GM12872 (cell line): ENCODE results near the gene TMEM8B.

Experiments used
- TF ChIP-seq, protein P1 (sequence below): IDR thresholded peaks from 3 replicates; pipeline ENCODE4 v1.5.1; 2011; ENCODE audit warnings: low read depth, mild to moderate bottlenecking, low read length, moderate library complexity; ENCODE audit not compliant: insufficient read depth

Gene TMEM8B

DNA sequence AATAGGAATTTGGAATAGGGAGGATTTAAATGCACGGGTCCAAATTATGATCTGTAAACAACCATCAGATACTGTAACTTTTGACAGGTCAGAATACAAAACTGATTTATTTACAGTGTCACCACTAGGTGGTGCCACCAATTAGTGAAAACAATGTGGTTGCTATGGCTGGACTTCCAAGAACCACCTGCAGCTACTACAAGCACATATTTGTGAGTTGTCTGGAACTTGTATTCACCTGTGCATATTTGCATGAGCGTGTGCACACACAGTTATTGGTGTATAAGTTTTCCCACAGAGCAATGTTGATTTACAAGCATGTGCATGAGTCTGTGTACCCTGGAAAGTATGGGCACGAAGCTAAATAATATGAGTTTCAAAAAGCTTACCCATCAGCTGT is 74.0 kb downstream of the TMEM8B start:
- TF ChIP-seq, protein P1, sequence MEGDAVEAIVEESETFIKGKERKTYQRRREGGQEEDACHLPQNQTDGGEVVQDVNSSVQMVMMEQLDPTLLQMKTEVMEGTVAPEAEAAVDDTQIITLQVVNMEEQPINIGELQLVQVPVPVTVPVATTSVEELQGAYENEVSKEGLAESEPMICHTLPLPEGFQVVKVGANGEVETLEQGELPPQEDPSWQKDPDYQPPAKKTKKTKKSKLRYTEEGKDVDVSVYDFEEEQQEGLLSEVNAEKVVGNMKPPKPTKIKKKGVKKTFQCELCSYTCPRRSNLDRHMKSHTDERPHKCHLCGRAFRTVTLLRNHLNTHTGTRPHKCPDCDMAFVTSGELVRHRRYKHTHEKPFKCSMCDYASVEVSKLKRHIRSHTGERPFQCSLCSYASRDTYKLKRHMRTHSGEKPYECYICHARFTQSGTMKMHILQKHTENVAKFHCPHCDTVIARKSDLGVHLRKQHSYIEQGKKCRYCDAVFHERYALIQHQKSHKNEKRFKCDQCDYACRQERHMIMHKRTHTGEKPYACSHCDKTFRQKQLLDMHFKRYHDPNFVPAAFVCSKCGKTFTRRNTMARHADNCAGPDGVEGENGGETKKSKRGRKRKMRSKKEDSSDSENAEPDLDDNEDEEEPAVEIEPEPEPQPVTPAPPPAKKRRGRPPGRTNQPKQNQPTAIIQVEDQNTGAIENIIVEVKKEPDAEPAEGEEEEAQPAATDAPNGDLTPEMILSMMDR = peak; percentile 67

DNA sequence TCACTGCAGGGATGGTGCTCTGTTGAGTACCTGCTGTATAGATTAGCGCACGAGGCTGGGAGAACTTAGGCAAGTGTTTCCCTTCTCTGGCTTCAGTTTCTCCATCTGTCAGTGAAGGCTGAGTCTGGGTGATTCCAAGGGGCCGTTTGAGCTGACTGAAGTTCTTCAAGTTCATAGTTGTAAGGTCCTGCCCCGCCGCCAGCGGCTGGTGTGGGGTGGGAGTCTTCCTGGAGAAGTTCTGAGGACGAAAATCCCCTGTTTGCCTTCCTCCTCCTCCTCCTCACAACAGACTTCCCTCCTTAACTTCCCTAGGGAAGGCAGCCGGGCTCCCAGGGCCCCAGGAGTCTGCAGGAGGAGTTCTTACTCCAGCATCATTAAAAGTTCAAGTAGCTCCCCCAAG is 75.3 kb downstream of the TMEM8B start:
- TF ChIP-seq, protein P1 = no peak

DNA sequence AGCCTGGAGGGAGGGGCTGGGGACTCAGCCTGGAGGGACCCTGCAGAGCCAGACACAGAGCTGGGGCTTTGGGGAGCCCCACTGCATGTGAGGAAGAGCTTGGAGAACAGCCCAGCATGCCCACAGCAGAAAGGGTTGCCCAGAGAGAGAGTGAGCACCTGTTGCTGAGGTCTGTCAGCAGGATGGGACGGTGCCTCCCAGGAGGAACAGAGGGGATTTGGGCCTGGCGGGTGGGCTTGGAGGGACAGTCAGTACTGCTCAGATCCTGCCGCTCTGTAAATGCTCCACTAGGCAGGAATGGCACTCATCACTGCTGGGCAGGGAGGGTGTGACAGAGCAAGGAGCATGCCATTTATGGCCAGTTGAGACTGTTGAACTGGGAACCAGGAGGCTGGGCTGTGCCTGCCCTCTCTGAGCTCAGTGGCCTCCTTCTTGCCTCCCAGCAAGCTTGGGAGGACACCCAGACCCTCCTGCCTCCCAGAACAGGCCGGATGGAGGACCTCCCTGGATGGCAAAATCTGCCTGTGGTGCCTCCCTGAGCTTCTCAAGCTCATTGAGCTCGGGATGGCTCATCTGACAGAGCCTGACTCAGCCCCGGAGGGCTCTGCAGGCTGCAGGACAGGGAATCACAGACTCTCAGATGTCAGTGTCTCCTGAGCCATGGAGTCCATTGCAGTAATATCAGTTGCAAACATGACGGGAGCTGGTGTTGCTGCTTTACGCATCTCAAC is 76.2 kb downstream of the TMEM8B start:
- TF ChIP-seq, protein P1 = no peak

DNA sequence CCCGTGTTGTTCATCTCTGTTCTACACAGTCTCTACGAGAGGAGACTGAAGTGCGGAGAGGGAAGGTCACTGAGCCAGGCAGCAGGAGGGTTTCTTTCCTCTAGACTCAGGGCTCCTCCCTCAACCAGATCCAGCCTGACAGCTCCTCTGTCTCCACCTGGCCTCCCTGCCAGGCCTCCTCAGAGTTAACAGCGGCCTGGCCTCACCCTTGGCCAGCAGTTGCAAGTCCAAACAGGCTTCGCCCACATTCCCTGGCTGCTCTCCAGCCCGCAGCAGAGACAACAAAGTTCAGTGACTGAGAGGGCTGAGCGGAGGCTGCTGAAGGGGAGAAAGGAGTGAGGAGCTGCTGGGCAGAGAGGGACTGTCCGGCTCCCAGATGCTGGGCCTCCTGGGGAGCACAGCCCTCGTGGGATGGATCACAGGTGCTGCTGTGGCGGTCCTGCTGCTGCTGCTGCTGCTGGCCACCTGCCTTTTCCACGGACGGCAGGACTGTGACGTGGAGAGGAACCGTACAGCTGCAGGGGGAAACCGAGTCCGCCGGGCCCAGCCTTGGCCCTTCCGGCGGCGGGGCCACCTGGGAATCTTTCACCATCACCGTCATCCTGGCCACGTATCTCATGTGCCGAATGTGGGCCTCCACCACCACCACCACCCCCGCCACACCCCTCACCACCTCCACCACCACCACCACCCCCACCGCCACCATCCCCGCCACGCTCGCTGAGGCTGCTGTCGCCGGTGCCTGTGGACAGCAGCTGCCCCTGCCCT is 77.1 kb downstream of the TMEM8B start, which contains the start of gene HRCT1:
TSS of gene HRCT1 (plus strand) at position 291 of the 768 bp plus-strand sequence. CDS start at position 377, 86 bp downstream.
- TF ChIP-seq, protein P1 = no peak

DNA sequence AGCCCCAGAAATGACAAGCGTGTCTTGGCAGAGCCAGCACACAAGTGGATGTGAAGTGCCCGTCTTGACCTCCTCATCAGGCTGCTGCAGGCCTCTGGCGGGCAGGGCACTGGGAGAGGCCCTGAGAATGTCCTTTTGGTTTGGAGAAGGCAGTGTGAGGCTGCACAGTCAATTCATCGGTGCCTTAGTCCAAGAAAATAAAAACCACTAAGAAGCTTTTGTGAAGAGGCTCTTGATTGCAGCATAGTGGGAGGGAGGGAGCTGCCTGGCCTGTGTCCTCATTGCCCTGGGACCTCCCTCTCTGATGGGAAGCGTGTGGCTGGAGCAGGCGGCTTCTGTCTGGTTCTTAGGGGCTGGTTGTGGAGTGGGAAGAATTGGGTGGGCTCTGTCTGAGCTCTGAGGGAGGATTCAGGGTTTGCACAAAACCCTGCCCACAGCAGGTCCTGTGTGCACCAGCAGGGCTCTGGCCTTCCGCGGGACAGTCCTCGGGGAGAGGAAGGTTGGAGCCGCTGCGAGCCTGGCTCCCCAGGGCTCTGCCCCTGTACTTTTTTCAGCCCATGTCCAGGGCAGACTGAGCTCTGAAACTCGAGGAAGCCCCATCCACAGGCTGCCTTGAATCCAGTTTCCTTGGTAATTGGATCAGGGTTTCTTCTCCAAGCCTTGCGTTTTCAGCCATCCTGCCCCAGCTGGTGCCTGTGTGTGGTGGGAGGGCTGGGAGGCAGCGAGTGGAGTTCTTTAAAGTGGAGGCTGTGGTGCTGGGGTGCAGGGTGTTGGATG is 78.1 kb downstream of the TMEM8B start:
- TF ChIP-seq, protein P1 = no peak

DNA sequence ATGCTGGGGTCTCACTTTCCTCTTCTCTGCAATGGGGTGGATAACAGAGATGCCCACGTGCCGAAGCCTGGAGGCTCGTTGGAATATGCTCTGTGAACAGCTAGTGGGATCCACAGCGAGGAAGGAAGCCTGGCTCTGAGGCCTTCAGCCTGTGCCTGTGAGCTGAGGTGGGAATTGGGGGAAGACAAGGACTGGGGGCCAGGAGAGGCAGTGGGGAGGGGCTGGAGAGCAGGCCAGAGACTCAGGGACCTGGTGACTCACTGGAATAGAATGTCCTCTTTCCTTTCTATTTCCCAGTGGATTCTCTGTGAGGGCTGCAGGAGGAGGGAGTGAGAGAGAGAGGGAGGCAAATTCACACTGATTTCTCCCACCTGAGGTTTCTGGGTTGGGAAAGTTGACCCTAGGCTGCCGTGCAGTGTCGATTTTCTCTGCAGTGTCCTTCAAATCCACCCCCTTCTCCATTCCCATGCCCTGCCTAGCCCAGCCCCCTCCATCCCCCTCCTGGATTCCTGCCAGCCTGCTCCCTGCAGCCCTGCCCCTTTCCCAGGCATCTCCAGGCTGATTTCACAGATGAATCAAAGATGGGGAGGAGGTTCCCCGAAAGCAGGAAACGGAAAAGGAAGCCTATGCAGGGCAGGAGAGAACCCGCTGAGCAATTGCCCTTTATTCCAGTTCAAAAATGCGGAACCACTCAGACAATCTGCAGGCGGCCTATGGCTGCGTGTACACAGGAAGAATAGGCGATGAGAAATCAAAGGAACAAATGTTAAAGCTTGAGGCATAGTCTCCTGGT is 78.9 kb downstream of the TMEM8B start:
- TF ChIP-seq, protein P1 = no peak
